Activated T-cell treated with anti-CD3 and anti-CD28 coated beads, Interleukin-2, amount 50 U/mL, for 24 hours (primary cell): ENCODE data around the gene HSD11B1L.
"Not testable (repeated sequence)": the region's sequence is repeated elsewhere in the genome, so short reads cannot be mapped to it uniquely, and the experiment has no call there.

Experiments
- DNase-seq: peaks from one replicate; pipeline ENCODE4 v3.0.0-alpha.2; 2020
- H3K27ac Mint-ChIP-seq: 2 replicates; pipeline ENCODE4 v1.8.0; 2020; ENCODE audit warnings: mild to moderate bottlenecking, mixed read lengths
- H3K27me3 Mint-ChIP-seq: 2 replicates; pipeline ENCODE4 v1.8.0; 2020; ENCODE audit warnings: mixed read lengths
- H3K36me3 Mint-ChIP-seq: 2 replicates; pipeline ENCODE4 v1.8.0; 2020; ENCODE audit warnings: low read depth, mixed read lengths
- H3K4me1 Mint-ChIP-seq: 2 replicates; pipeline ENCODE4 v1.8.0; 2020; ENCODE audit warnings: low read depth, mixed read lengths
- H3K4me3 Mint-ChIP-seq: 2 replicates; pipeline ENCODE4 v1.8.0; 2020; ENCODE audit warnings: mild to moderate bottlenecking, moderate library complexity, mixed read lengths
- H3K9me3 Mint-ChIP-seq: 2 replicates; pipeline ENCODE4 v1.8.0; 2020; ENCODE audit warnings: mixed read lengths

The HSD11B1L gene

GRCh38 chr19:5711713-5712161 lies 30.9 kb downstream of the HSD11B1L start:
- no peak overlapping the region for H3K27ac Mint-ChIP-seq
- no peak for DNase-seq
- H3K36me3 Mint-ChIP-seq: peaks cover 89% of the 10 kb centered on the region
- H3K4me1 Mint-ChIP-seq: peaks cover 13% of the 10 kb centered on the region
- no peaks in the 10 kb centered on the region for H3K9me3 Mint-ChIP-seq
- H3K27me3 Mint-ChIP-seq: no peaks in the 10 kb centered on the region
- no peak overlapping the region for H3K4me3 Mint-ChIP-seq

GRCh38 chr19:5713228-5713627 lies 32.4 kb downstream of the HSD11B1L start:
- H3K27ac Mint-ChIP-seq: no peak overlapping the region
- H3K4me3 Mint-ChIP-seq: no peak overlapping the region
- peaks cover 90% of the 10 kb centered on the region for H3K36me3 Mint-ChIP-seq
- DNase-seq: no peak
- H3K27me3 Mint-ChIP-seq: no peaks in the 10 kb centered on the region
- H3K9me3 Mint-ChIP-seq: no peaks in the 10 kb centered on the region
- peaks cover 26% of the 10 kb centered on the region for H3K4me1 Mint-ChIP-seq

- DNase-seq: no peak
- Mint-ChIP-seq H3K27me3 (no peaks in the 10 kb centered on the region), H3K36me3 (peaks cover 91% of the 10 kb centered on the region), H3K9me3 (no peaks in the 10 kb centered on the region), H3K27ac (no peak overlapping the region), H3K4me1 (peaks cover 30% of the 10 kb centered on the region), H3K4me3 (no peak overlapping the region)
Observed at GRCh38 chr19:5714816-5715215, 34.0 kb downstream of the HSD11B1L start.

- no peaks in the 10 kb centered on the region for H3K27me3 Mint-ChIP-seq
- no peaks in the 10 kb centered on the region for H3K9me3 Mint-ChIP-seq
- H3K4me3 Mint-ChIP-seq: peak overlapping the region; percentile 97
- peaks cover 35% of the 10 kb centered on the region for H3K4me1 Mint-ChIP-seq
- no peak for DNase-seq
- peak overlapping the region; percentile 100 for H3K27ac Mint-ChIP-seq
- peaks cover 68% of the 10 kb centered on the region for H3K36me3 Mint-ChIP-seq
Observed at GRCh38 chr19:5717215-5717935, 36.5 kb downstream of the HSD11B1L start.

GRCh38 chr19:5718037-5718578 lies 37.3 kb downstream of the HSD11B1L start:
- Mint-ChIP-seq H3K27me3 (no peaks in the 10 kb centered on the region), H3K4me1 (peaks cover 35% of the 10 kb centered on the region), H3K27ac (peak overlapping the region; percentile 100), H3K36me3 (peaks cover 60% of the 10 kb centered on the region), H3K4me3 (peak overlapping the region; percentile 97), H3K9me3 (no peaks in the 10 kb centered on the region)
- peak; percentile 74 for DNase-seq

- H3K9me3 Mint-ChIP-seq: no peaks in the 10 kb centered on the region
- peak overlapping the region; percentile 97 for H3K4me3 Mint-ChIP-seq
- peaks cover 54% of the 10 kb centered on the region for H3K36me3 Mint-ChIP-seq
- peaks cover 35% of the 10 kb centered on the region for H3K4me1 Mint-ChIP-seq
- H3K27ac Mint-ChIP-seq: peak overlapping the region; percentile 100
- no peaks in the 10 kb centered on the region for H3K27me3 Mint-ChIP-seq
- DNase-seq: peak; percentile 56
Observed at GRCh38 chr19:5718579-5719273, 37.9 kb downstream of the HSD11B1L start.

- no peak for DNase-seq
- H3K9me3 Mint-ChIP-seq: no peaks in the 10 kb centered on the region
- peak overlapping the region; percentile 100 for H3K27ac Mint-ChIP-seq
- peak overlapping the region; percentile 97 for H3K4me3 Mint-ChIP-seq
- peaks cover 32% of the 10 kb centered on the region for H3K4me1 Mint-ChIP-seq
- H3K36me3 Mint-ChIP-seq: peaks cover 47% of the 10 kb centered on the region
- no peaks in the 10 kb centered on the region for H3K27me3 Mint-ChIP-seq
Observed at GRCh38 chr19:5719274-5719960, 38.6 kb downstream of the HSD11B1L start.

- Mint-ChIP-seq H3K27ac (peak within 1 kb of the TSS; percentile 100), H3K27me3 (no peaks in the 10 kb centered on the region), H3K4me1 (peaks cover 32% of the 10 kb centered on the region), H3K4me3 (peak within 1 kb of the TSS; percentile 97), H3K9me3 (no peaks in the 10 kb centered on the region), H3K36me3 (peaks cover 42% of the 10 kb centered on the region)
- DNase-seq: peak; percentile 97
Observed at GRCh38 chr19:5719961-5720790, 39.3 kb downstream of the HSD11B1L start, which contains the start of the genes CATSPERD and LONP1. TSS of gene CATSPERD (plus strand) at chr19:5720637. CDS start at chr19:5720738, 101 bp downstream. TSS of gene LONP1 (minus strand) at chr19:5720146. CDS start at chr19:5720132, 14 bp downstream.

- H3K4me3 Mint-ChIP-seq: no peak overlapping the region
- H3K4me1 Mint-ChIP-seq: no peaks in the 10 kb centered on the region
- no peak overlapping the region for H3K27ac Mint-ChIP-seq
- no peaks in the 10 kb centered on the region for H3K36me3 Mint-ChIP-seq
- DNase-seq: no peak
- H3K27me3 Mint-ChIP-seq: no peaks in the 10 kb centered on the region
- H3K9me3 Mint-ChIP-seq: no peaks in the 10 kb centered on the region
Observed at GRCh38 chr19:5727453-5728050, 46.7 kb downstream of the HSD11B1L start.

- H3K4me3 Mint-ChIP-seq, H3K36me3 Mint-ChIP-seq, H3K9me3 Mint-ChIP-seq, H3K27me3 Mint-ChIP-seq, H3K27ac Mint-ChIP-seq, H3K4me1 Mint-ChIP-seq, DNase-seq: not testable (repeated sequence)
Observed at GRCh38 chr19:5733172-5733571, 52.3 kb downstream of the HSD11B1L start.
